Measurements from ENCODE around the gene SIGLEC7.

GRCh38 chr19:51093101-51093500 is 49.0 kb upstream of the SIGLEC7 start:
- TF ChIP-seq CTCF (IDR thresholded peaks at IDR 0.05; ENCODE audit: insufficient read depth, low read depth, low read length) = no peak
- TF ChIP-seq EZH2 (IDR thresholded peaks at IDR 0.05; ENCODE audit: insufficient read depth, low read length) = no peak

All from astrocyte (in vitro differentiated cells and primary cell).